GM21786 (cell line): ENCODE measurements around the gene AIPL1.

Source experiments
- ATAC-seq: cut with Tn5 transposase; IDR thresholded peaks from one replicate; pipeline ENCODE4 v1.9.1; 2021; ENCODE audit not compliant: unreplicated experiment

AIPL1 gene

GRCh38 chr17:6450926-6451832 lies 16.3 kb upstream of the AIPL1 start:
- no peak for ATAC-seq

GRCh38 chr17:6449307-6449706 lies 14.4 kb upstream of the AIPL1 start:
- no peak for ATAC-seq

- no peak for ATAC-seq
Measured at GRCh38 chr17:6448473-6448872, 13.6 kb upstream of the AIPL1 start.

- no peak for ATAC-seq
Measured at GRCh38 chr17:6446516-6447100, 11.7 kb upstream of the AIPL1 start.

- no peak for ATAC-seq
Measured at GRCh38 chr17:6444571-6445335, 9.8 kb upstream of the AIPL1 start.

- peak; percentile 84 for ATAC-seq
Measured at GRCh38 chr17:6443692-6444570, 9.0 kb upstream of the AIPL1 start, which contains the start of gene PIMREG. TSS of gene PIMREG (plus strand) at chr17:6444455. CDS start at chr17:6445111, 656 bp downstream.

GRCh38 chr17:6442775-6443174 lies 7.9 kb upstream of the AIPL1 start:
- ATAC-seq = no peak

GRCh38 chr17:6439951-6440350 lies 5.0 kb upstream of the AIPL1 start:
- ATAC-seq = no peak

- no peak for ATAC-seq
Measured at GRCh38 chr17:6437956-6438355, 3.0 kb upstream of the AIPL1 start.

GRCh38 chr17:6437466-6437865 lies 2.5 kb upstream of the AIPL1 start:
- ATAC-seq = no peak

GRCh38 chr17:6435968-6436367 lies 1.0 kb upstream of the AIPL1 start:
- no peak for ATAC-seq

- no peak for ATAC-seq
Measured at GRCh38 chr17:6430769-6431168, 4.2 kb downstream of the AIPL1 start.

GRCh38 chr17:6429266-6429665 lies 5.7 kb downstream of the AIPL1 start:
- no peak for ATAC-seq

- no peak for ATAC-seq
Measured at GRCh38 chr17:6428207-6428965, 6.5 kb downstream of the AIPL1 start.

GRCh38 chr17:6427279-6427781 lies 7.6 kb downstream of the AIPL1 start:
- no peak for ATAC-seq

- ATAC-seq = no peak
Measured at GRCh38 chr17:6426356-6427101, 8.4 kb downstream of the AIPL1 start.

GRCh38 chr17:6425407-6425806 lies 9.5 kb downstream of the AIPL1 start:
- ATAC-seq = no peak

GRCh38 chr17:6423931-6424330 lies 11.0 kb downstream of the AIPL1 start:
- ATAC-seq = no peak

GRCh38 chr17:6422654-6423241 lies 12.2 kb downstream of the AIPL1 start:
- no peak for ATAC-seq
